ENCODE results near the gene CNN3.

The CNN3 gene

DNA sequence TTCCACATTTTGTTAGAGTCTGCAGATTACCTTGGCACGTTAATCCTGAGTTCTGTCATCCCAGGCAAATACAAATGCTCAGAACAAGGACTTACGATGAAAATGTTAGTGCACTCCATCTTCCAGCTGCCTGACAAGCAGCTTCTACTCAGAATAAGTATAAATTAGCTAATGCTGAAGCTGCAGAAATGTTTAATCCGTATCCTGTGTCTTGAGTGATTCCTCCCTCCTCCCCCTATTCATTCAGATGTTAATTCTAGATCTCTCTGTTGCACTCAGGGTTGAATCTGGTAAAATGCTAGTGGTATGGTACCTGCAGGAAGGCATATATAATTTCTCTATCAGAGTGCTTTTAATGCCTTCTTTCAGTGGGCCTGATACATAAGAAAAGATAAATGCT, 39.8 kb downstream of the CNN3 start:
- no peak for DNase-seq

DNA sequence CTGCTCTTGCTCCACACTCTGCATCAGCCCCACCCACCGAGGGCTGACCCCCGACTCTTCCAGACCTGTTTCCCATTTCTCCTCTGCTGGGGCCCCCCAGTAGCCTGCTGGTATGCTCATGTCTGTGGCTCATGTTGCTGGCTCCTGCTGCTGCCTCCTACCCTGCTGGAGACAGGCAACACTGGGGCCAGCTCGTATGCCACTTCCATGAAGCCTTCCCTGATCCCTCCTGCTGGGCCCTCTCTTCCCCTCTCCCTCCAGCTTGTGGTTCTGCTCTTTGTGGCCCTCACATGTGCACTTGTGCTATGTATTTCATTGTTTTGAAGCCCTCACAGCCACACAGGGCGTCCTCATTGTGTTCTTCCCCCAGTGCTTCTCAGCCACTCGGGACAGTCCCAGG, 40.5 kb downstream of the CNN3 start:
- no peak for DNase-seq

DNA sequence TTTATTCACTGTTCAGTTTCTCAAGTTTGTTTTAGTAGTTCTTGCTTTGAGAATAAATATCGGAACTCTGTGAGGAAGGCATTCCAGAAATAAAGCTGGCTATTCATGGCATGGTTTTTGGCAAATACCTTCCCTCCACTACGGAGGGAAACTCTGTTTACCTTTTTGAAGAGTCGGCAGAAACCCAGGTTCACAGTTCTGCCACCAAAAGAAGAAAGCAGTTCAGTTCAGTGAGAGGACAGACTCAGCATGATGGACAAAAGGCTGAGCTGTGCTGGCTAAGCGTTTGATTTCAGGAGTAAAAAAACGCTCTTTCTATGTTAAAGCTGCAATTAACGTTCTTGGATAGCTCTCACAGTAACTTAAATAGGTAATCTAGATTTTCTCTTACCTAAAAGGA, 42.4 kb downstream of the CNN3 start:
- DNase-seq: no peak

DNA sequence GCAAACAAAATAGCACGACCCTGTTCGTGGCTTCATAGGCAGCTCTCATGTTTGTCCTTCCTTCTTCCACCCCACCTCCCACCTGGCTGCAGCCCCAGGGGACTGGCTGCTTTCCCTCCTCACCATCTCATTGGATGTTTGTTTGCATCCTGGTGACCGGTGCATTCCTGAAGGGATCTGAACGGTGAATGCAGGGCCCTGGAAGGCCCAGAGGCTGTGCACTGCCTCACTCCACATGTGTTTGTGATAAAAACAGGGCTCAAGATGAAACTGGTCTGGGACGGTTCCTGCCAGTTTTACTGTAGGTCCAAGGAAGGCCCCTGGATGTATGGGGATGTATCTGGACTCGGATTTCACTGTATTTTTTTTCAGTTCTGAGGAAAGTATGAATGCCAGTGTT, 42.8 kb downstream of the CNN3 start:
- no peak for DNase-seq

DNA sequence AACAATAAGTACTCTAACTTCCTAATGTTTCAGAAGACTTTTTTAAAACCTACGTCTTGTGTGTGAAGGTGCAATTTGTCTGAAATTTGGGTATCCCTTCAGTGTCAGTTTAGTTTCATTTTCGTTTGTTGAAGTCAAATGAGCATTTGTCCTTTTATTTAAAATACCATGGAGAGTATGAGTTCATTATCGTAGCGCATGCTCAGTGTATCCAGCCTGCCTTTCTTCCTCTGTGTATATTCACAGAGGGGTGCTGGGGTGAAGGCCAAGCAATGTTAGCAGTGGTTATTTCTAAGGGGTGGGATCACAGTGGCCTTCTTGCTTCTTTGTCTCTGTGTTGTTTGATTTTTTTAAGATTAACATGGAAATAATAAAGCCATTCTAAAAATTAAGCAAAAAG, 43.2 kb downstream of the CNN3 start:
- peak in 2 of 4 experiments; percentile 5 to 7 for DNase-seq

DNA sequence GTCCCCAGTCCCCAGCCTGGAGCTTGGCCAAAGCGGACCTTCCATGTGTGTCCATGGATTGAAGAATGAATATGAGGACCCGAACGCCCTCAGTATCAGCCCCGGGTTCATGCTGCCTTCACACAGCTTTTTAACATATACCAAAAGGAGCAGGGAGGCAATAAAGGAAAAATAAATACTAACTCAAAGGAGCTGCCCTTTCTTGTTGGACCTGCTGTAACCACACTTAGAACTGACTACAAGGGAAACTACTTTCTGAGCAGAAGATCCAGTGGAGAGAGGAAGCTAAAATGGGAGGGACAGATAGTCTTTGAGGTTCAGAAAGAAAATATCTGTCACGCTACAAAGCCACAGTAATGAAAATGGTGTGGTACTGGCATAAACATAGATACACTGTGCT, 48.6 kb downstream of the CNN3 start:
- DNase-seq: no peak

DNA sequence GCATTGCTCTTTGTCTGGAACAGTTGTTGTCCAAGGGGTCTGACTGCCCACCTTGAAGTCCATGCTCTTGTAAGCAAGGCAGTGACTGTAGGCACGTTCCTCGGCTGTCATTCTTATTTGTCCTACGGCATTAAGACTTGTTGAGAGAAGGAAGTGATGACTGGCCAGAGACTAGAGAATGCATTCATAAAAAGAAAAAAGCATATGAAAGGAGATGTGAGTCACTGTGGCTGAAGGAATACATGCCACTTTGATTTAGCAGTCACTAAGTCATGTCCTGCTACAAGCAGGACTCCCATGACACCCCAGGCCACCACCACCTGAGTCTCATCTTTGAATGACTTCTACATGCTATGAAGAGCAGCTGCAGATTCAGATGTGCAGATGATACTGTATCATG, 50.5 kb downstream of the CNN3 start:
- peak in 1 of 4 experiments; percentile 15 for DNase-seq

DNA sequence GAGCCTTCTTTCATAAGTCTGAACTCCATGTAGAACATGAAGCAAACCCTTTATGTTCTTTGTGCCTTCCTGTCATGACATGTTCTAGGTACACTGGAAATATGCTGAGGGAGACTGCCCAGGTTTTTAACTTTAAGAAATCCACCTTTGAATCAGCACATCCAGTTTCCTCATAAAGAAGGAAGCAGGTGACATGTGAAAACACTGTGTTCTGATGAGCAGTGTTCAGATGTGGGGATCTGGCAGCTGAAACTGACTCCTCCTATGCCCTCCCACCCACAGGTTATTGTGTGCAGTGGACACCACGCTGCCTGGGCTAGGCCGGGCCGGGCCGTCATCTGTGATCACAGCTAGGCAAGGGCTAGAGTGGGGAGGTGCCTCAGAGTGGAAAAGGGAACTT, 51.1 kb downstream of the CNN3 start:
- peak; percentile 28 to 62 (median 50) for DNase-seq

DNA sequence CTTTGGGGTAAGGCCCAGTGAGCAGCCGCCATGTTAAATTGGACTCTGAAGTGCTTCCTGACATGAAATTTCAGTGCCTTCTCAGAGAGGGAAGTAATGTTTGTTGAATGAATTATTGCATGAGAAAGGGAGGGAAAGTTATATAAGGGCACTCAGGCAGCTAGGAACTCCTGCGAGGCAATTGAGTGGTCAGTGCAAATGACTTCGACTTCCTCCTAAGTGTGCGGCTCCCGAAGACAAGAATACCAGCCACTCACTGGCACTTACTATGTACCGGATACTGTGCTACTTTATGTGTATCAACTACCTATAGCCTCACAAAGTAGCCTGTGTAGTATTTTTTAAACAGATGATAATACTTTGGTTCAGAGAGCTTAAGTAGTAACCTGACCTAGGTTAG, 52.5 kb downstream of the CNN3 start:
- no peak for DNase-seq

DNA sequence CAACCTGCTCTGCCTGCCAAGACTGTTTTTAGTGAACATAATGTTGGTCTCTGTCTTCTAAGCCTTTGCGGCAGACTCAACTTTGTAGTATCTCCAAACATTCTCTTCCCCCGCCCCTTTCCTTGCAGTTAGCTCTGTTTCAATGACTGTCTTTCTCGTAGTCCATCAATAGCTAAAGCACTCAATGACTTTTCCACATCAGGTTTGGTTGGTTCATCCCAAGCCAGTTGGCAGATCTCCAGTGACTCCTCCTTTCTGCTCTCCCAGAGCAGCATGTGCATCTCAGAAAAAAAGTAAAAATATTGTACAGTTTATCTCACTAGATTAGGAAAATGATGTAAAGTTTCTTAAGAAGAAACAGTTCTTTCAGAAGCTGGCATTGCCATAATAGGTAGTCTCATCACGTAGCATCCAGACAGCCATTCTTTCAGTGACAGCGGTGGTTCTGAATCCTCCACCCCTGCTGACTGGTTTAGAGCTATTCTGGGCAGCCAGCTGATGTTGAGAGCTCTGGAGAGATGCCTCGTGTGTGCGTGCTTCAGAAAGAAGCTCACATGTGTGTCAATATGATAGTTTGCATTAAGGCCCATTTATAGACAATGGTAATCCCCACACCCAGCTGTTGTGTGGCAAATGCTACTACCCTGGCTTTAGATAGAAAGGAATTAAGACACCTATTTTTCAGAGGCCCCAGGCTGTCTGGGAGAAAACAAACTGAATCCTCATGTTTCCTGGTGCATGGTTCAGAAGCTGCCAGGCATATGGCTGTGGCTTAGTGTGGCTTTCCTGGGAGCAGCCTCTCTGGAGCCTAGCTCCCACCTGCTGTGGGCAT, 53.2 kb downstream of the CNN3 start:
- DNase-seq: no peak

DNA sequence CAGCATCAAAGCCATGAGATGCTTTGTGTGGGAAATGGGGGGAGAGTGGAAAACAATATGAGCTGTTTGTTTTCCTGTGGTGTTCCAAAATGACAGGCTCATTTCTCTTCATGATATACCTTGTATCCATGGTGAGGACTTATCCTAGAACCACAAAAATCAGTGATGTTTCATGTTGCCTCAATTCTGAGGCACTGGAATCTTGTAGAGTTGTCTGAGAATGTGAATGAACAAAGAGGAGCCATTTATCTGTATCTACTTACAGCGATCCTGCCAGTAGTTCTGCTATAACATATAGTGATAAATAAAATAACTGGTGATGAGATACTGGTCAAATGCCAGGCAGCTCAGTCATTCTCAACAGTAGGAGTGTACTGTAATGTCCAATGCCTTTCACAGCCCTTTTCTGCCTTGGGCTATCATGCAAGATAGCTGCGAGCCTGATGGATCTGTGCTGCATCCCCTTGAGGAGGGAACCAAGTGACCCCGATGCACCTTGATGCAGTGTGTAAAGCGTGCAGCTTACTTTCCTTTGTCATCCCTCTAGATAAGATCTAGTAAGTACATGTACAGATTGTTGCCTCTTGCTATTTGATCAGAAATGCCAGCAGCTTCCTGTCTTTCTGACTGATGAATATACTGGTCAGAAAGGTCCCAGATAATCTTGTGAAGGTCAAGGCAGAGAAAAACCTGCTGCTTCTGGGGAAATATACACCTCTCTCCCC, 54.0 kb downstream of the CNN3 start:
- no peak for DNase-seq

DNA sequence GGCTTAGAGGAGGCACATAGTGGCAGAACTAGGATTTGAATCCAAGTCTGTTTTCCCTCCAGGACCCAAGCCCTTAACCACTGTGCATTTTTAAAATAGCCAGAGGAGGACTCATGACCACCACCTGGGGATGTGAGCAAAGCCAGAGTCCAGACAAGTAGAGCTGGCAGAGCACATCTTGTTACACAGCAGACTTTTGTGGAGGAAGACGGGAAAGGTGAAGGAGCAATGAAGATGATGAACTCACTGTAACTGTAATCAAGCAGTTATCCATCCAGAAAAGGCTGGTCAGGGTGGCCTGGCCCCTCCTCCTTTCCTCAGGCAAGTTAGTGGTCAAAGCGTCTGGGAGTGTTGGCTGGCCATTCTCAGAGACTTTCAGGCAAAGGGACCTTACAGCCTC, 55.9 kb downstream of the CNN3 start:
- DNase-seq: no peak

DNA sequence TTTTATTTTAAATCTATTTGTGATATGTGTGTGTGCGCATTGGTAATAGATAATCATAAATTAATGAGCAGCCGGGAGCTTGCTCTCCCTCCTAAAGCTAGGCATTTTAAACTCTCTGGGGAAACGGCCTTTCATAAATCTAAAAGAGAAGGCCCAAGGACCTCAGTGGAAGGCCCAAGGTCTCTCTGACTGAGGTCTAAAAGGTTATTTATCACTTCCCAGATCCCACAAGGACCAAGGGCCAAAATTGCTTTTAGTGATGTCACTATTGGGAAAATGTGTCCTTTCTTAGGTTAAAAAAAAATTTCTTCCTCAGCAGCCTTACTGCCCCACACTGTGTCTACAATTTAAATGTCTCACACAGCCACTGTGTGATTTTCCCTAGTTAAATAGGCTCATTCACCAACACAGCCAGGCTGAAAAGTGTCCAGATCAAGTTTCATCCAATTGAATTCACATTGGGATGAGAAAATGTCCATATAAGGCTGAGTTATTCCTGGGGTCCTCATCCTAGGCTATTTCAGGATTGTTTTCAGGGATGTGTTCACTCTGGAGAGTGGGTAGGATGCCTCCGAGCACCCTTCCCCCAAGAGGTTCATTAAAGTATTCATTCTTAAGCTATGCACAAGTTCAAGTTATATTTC, 60.6 kb downstream of the CNN3 start:
- DNase-seq: no peak

DNA sequence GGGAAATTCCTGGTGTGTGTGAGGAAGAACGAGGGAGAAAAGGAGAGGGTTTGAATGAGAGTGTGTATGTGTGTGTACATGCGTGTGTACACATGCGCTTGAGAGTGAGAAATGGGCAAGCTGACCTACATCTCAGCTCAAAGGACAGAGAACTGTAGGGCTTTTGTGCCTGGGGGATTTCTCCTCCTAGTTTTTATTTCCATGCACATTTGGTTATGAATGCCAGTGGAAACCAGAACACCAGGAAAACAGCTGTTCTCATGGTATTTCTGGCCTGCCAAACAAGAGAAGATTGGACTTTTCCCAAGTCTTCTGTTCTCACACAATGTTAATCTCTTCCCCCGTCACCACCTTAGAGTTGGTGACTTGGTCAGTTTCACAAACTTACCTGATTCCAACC, 61.5 kb downstream of the CNN3 start:
- no peak for DNase-seq

DNA sequence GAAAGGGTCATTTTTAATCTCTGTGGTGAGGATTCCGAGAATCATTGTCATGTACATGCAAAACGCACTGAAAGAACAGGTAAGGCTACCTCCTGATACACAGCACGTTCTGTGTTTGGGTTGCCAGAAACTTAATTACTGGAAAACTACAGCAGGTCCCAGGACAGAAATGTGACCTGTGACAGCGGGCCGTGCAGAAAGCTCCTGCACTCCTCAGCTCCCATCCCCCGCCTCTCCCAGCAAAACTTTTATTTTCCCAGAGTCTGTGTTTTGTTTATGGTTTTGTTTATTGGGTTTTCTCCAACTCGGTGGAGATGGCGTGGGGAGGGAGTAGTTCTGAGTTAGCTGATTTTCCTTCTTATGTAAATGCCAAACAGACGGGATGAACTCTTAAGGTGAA, 62.1 kb downstream of the CNN3 start:
- DNase-seq: no peak

DNA sequence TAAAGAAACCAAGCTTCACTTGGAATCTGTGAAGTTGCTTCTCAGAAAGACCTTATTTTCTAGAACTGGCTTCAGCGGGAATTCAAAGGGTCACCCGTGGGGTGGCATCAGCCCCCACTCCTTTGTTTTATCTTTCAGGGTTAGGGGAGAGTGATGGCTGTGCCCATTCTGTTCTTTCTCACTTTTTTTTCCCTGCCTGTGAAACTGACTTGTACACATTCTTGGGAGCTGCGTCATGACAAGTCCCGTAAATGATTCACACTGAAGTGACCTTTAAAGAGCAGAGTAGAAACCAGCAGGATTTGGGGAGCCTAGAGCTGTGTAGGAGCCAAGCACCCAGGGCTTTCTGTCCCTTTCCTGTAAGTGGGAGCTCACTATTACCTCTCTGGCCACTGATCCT, 63.0 kb downstream of the CNN3 start:
- DNase-seq: peak in 1 of 4 experiments; percentile 5

DNA sequence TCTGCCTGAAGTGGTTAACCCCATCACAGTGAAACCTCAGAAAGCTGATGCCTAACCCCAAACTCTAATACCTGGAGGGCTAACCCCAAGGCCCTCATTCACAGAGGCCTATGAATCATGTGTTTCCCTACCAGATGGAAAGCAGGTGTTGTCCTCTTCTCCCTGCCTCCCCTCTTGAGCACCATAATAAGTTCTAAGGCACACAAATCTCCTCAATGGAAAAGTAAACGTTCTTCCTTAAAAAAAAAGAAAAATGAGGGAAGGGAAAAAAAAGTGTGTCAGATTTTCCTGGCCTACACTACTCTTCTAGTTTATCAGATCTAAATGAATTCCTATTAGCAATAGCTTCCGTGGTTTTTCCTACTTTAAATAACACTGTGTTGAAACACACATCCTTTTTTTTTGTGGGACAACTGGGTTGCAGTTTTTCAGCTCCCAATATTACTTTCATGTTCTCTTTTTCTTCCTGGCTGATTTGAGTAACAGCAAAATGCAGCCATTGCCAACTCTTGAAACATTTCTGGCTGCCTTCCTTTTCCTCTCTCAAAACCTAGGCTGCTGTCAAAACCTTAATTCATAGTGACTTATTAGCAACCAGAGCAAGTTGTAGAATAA, 63.5 kb downstream of the CNN3 start:
- peak in 2 of 4 experiments; percentile 23 to 30 for DNase-seq

DNA sequence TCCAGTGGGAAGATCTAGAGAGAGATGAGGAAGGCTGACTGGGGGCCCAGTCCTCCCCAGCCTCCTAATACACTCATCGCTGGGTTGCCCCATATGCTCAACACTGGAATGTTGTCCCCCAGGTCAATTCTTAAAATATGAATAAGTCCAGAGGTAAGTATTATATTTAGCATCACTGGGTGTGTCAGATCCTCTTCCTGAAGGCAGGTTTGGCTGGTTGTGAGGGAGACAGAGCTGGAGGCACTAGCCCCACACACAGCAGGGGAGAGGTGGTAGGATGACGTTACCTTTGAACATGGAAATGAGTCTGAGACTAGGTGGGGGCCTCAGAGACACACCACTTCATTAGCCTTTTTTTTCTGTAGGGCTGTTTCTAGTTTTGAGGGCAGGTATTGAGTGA, 64.2 kb downstream of the CNN3 start:
- no peak for DNase-seq

DNA sequence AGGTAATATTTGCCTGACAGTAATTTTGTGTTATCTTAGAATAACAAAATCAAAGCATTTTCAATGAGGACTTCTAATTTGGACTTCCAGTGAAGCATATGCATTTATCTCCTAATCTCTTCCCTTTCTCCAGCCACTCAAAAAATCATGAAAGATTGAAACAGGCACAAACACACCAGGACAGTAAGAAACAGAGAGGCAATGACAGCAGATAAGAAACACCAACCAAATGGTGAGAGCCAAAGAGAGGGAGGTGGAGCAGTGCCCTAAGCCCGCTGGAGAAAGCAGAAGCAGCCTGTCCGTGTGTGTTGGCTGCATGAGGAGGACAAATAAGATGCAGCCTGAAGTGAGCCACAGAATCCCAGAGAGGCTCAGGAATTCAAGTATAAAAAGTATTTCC, 67.7 kb downstream of the CNN3 start:
- no peak for DNase-seq

DNA sequence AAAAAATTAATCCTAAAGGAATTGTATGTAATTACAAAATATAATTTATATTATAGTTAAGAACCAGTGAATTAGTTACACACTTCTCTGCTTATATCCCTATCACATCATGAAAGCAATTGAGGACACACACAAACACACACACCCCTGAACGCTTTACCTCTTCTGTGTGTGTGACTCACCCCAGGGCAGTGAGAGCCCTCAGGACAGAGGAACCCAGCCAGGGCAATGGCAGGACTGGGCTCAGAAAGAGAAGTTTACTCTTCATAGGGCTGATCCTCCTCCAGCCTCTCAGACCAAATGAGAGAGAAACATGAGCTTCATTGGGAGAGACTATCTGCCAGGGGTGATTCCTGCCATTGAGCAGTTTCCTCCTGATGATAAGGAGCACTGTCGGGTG, 68.6 kb downstream of the CNN3 start:
- no peak for DNase-seq

DNA sequence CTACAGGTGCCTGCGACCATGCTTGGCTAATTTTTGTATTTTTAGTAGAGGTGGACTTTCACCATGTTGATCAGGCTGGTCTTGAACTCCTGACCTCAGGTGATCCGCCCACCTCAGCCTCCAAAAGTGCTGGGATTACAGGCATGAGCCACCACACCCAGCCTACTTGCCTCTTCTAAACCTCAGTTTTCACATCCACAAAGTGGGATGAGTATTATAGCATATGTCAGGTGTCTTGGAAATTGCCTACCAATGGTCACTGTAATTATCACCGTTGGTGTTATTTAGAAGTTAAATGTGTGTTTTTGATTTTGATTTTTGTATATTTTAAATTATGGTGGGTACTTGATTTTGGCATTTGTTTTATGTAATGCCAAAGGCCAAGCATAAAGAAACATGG, 70.0 kb downstream of the CNN3 start:
- DNase-seq: no peak

DNA sequence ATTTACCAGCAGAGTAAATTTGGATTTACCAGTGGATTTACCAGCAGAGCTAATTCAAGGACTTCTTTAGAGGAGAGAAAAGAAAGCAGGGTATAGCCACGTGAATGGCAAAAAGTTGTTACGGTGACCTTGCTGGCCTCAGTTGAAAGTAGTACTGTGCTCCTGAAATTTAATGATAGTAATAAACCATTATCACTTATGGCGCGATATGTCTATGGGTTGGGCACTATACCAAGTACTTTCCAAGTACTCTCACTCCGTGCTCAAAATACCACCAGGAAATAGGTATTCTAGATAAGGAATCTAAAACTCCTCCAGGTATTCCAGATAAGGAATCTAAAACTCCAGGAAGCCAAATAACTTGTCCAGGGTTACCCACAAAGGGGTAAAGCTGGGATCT, 70.9 kb downstream of the CNN3 start:
- no peak for DNase-seq

DNA sequence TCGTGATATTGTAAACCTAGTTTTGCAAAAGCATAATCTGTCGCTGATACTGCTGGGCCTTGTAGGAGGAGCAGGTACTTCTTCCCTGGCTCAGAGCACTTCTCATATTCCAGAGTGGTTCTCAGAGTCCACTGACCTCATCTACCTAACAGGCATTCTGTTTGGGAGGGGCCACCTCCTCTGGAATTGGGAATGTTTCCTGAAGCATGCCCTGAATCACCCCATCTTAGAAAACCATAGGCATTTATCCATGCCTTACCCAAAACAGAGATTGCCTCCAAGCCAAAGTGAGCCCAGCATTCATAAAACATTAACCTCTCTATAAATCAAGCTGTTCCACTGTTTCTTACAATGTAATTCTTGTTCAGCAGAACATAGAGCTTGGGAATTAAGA, 71.6 kb downstream of the CNN3 start:
- no peak for DNase-seq

Measured in suppressor macrophage (primary cell).